ENCODE measurements around the gene CDH24.

Gene CDH24

DNA sequence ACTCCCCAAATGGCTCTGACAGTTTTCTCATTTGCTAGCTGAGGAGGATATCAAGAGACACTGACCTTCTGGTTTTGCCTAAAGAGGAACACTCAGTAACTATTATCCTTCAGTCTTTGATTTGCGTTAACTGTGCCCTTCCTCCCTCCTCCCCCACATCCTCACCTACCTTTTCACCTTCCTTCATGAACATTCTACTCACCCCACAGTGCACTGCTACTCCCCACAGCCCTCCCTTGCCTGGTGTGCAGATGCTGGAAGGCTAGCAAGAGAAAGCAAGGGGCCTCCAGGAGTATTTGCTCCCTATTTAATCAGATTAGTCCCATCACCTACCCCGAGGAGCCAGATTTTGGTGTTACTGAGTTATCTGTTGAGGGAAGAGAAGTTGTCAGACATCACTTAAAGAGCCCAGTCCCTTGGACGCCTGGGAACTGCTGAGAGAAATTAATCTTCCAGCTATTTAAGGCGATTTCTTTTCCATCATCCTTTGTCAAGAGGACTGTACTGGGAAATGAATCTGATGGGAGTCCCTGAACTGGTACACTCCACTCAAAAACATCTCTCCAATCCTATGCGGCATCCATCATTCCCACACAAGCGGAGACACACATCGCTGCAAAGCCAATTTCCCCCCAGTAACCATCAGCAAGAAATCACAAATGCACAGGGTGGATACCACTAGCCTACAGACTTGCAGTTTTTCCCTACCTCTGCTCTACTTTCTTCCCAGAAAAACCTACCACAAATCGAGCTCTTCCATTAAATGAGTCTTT, 34.1 kb downstream of the CDH24 start:
- Histone ChIP-seq H3K27ac (ENCODE audit: low read length) (no peak overlapping the region), H3K9ac (ENCODE audit: low read length) (no peak overlapping the region), H2AFZ (ENCODE audit: low read length) (no peak overlapping the region), H4K20me1 (ENCODE audit: insufficient read depth, low read length) (no peaks in the 10 kb centered on the region), H3K4me3 (ENCODE audit: low read length) (no peak overlapping the region), H3K4me2 (ENCODE audit: low read depth, low read length) (no peak overlapping the region), H3K9me3 (replicated peaks; ENCODE audit: insufficient read depth, low read length) (no peaks in the 10 kb centered on the region), H3K27me3 (replicated peaks; ENCODE audit: insufficient read depth, low read length) (no peaks in the 10 kb centered on the region), H3K79me2 (ENCODE audit: low read length) (no peaks in the 10 kb centered on the region), H3K4me1 (ENCODE audit: low read length) (no peaks in the 10 kb centered on the region), H3K9me2 (replicated peaks; ENCODE audit: insufficient read depth, low read length) (no peaks in the 10 kb centered on the region), H3K36me3 (replicated peaks; ENCODE audit: insufficient read depth, low read length) (no peaks in the 10 kb centered on the region), H3F3A (ENCODE audit: insufficient read depth, low read length) (no peaks in the 10 kb centered on the region)
- DNase-seq, result no peak
- TF ChIP-seq EZH2 (optimal IDR thresholded peaks at IDR 0.05; ENCODE audit: low read depth, low read length) (no peak), EZH2phosphoT487 (IDR thresholded peaks at IDR 0.05; ENCODE audit: low read length) (no peak)
- TF ChIP-seq, protein P1, sequence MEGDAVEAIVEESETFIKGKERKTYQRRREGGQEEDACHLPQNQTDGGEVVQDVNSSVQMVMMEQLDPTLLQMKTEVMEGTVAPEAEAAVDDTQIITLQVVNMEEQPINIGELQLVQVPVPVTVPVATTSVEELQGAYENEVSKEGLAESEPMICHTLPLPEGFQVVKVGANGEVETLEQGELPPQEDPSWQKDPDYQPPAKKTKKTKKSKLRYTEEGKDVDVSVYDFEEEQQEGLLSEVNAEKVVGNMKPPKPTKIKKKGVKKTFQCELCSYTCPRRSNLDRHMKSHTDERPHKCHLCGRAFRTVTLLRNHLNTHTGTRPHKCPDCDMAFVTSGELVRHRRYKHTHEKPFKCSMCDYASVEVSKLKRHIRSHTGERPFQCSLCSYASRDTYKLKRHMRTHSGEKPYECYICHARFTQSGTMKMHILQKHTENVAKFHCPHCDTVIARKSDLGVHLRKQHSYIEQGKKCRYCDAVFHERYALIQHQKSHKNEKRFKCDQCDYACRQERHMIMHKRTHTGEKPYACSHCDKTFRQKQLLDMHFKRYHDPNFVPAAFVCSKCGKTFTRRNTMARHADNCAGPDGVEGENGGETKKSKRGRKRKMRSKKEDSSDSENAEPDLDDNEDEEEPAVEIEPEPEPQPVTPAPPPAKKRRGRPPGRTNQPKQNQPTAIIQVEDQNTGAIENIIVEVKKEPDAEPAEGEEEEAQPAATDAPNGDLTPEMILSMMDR (IDR thresholded peaks at IDR 0.05; ENCODE audit: low read length), result no peak

DNA sequence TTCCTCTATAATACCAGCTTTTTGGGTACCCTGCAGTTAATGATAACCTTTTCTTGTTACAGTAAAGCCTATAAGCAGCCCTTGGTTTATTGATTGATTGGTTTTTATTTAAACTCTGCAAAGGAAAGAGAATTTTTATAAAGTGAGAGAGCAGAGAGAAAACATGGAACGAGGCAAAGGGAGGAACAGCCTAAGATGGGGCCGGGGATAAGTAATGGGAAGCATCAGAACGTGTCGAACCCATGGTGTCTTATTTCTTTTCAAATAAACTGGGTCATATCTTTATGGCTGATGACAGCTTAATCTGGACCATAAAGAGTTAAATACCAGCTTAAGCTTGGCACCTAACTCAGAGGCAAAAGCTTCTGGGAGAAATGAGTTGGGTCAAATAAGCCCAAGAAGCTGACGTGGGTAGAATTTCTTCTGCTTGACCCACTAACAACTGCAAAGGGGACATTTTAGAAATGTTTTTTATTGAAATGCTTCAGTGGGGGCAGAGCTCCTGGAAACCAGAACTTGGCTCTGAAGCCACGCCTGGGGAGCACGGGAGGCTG, 35.4 kb downstream of the CDH24 start:
- no peak overlapping the region for H3K9ac ChIP-seq (ENCODE audit: low read length)
- TF ChIP-seq, protein P1 (IDR thresholded peaks at IDR 0.05; ENCODE audit: low read length), result no peak
- TF ChIP-seq EZH2 (optimal IDR thresholded peaks at IDR 0.05; ENCODE audit: low read depth, low read length) (no peak), EZH2phosphoT487 (IDR thresholded peaks at IDR 0.05; ENCODE audit: low read length) (no peak)
- no peak overlapping the region for H3K27ac ChIP-seq (ENCODE audit: low read length)
- H4K20me1 ChIP-seq (ENCODE audit: insufficient read depth, low read length), result no peaks in the 10 kb centered on the region
- no peak overlapping the region for H2AFZ ChIP-seq (ENCODE audit: low read length)
- H3K9me3 ChIP-seq (replicated peaks; ENCODE audit: insufficient read depth, low read length), result no peaks in the 10 kb centered on the region
- no peaks in the 10 kb centered on the region for H3K27me3 ChIP-seq (replicated peaks; ENCODE audit: insufficient read depth, low read length)
- no peaks in the 10 kb centered on the region for H3K4me1 ChIP-seq (ENCODE audit: low read length)
- H3K79me2 ChIP-seq (ENCODE audit: low read length), result no peaks in the 10 kb centered on the region
- H3K4me3 ChIP-seq (ENCODE audit: low read length), result no peak overlapping the region
- H3K36me3 ChIP-seq (replicated peaks; ENCODE audit: insufficient read depth, low read length), result no peaks in the 10 kb centered on the region
- H3K9me2 ChIP-seq (replicated peaks; ENCODE audit: insufficient read depth, low read length), result no peaks in the 10 kb centered on the region
- no peaks in the 10 kb centered on the region for H3F3A ChIP-seq (ENCODE audit: insufficient read depth, low read length)
- no peak overlapping the region for H3K4me2 ChIP-seq (ENCODE audit: low read depth, low read length)
- DNase-seq, result no peak

DNA sequence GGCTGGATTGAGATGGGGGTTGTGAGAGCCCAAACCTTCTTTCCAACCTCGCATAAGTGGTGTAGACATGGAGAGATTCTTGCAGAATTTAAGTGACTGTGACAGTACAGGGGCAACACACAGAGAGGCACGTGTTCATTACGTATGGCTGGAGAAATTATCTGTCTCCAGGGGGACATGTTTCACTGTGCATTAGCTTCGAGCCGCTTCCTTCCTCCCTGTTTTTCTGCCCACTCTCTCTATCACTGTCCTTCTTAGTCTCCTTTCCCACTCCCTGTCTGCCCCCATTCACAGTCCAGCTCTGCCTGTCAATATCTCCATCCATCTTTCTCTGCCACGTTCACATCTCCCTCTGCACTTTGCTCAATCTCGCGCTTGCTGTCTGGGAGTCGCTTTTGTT, 35.9 kb downstream of the CDH24 start:
- Histone ChIP-seq H3K9me2 (replicated peaks; ENCODE audit: insufficient read depth, low read length) (no peaks in the 10 kb centered on the region), H3K4me1 (ENCODE audit: low read length) (no peaks in the 10 kb centered on the region), H3F3A (ENCODE audit: insufficient read depth, low read length) (no peaks in the 10 kb centered on the region), H3K9ac (ENCODE audit: low read length) (no peak overlapping the region), H3K27me3 (replicated peaks; ENCODE audit: insufficient read depth, low read length) (no peaks in the 10 kb centered on the region), H4K20me1 (ENCODE audit: insufficient read depth, low read length) (no peaks in the 10 kb centered on the region), H3K9me3 (replicated peaks; ENCODE audit: insufficient read depth, low read length) (no peaks in the 10 kb centered on the region), H3K79me2 (ENCODE audit: low read length) (no peaks in the 10 kb centered on the region), H2AFZ (ENCODE audit: low read length) (no peak overlapping the region), H3K4me2 (ENCODE audit: low read depth, low read length) (no peak overlapping the region), H3K27ac (ENCODE audit: low read length) (no peak overlapping the region), H3K36me3 (replicated peaks; ENCODE audit: insufficient read depth, low read length) (no peaks in the 10 kb centered on the region), H3K4me3 (ENCODE audit: low read length) (no peak overlapping the region)
- DNase-seq, result no peak
- TF ChIP-seq, protein P1 (IDR thresholded peaks at IDR 0.05; ENCODE audit: low read length), result no peak
- TF ChIP-seq EZH2phosphoT487 (IDR thresholded peaks at IDR 0.05; ENCODE audit: low read length), result no peak
- TF ChIP-seq EZH2 (optimal IDR thresholded peaks at IDR 0.05; ENCODE audit: low read depth, low read length), result no peak
